K562 (cell line): ENCODE data around the gene CACNA2D2.

Experiments
- CBFB ChIP-seq: sonication (generic); formaldehyde crosslinking; IDR thresholded peaks from 2 replicates; pipeline ENCODE4 v1.4.0; 2020; ENCODE audit warnings: mild to moderate bottlenecking, missing genetic modification reagents
- EZH2 ChIP-seq: IDR thresholded peaks from 2 replicates; pipeline ENCODE4 v1.6.1; 2012; ENCODE audit warnings: low read depth, mild to moderate bottlenecking, inconsistent platforms, low read length, borderline replicate concordance
- NFATC3 ChIP-seq: fragments of 450-650 bp; IDR thresholded peaks from 2 replicates; pipeline ENCODE4 v1.6.1; 2017; ENCODE audit warnings: mild to moderate bottlenecking
- NKRF ChIP-seq: fragments of 450-650 bp; IDR thresholded peaks from 2 replicates; pipeline ENCODE4 v1.6.1; 2016; ENCODE audit warnings: borderline replicate concordance

- TF ChIP-seq CBFB (CRISPR knock-in tag) (no peak), NFATC3 (no peak), NKRF (no peak), EZH2 (no peak)
Measured at GRCh38 chr3:50320853-50321335, 182.5 kb downstream of the CACNA2D2 start.
